H9 (cell line): Measurements from ENCODE around the gene CAB39. TPM values are rescaled to one million over a fixed set of nuclear protein-coding genes. Genes with fewer than 3 reads are reported as not detected.

ENCODE experiments used
- DNase-seq: peaks from one replicate; pipeline ENCODE4 v3.0.0-alpha.2; 2017
- H2AFZ ChIP-seq: one replicate; pipeline ENCODE4 v1.6.1; 2013; ENCODE audit warnings: mild to moderate bottlenecking, low read length, control low read depth, moderate library complexity
- H2AK5ac ChIP-seq: 2 replicates; pipeline ENCODE4 v1.6.1; 2013; ENCODE audit warnings: low read length, control low read depth, mixed read lengths; ENCODE audit not compliant: insufficient read length
- H2BK120ac ChIP-seq: one replicate; pipeline ENCODE4 v1.6.1; 2013; ENCODE audit warnings: low read depth, mild to moderate bottlenecking, low read length, control low read depth, inconsistent platforms; ENCODE audit not compliant: poor library complexity, severe bottlenecking
- H2BK12ac ChIP-seq: 2 replicates; pipeline ENCODE4 v1.6.1; 2013; ENCODE audit warnings: low read length, control low read depth, mixed read lengths, low read depth; ENCODE audit not compliant: insufficient read length
- H2BK15ac ChIP-seq: 2 replicates; pipeline ENCODE4 v1.6.1; 2013; ENCODE audit warnings: low read depth, low read length, control low read depth
- H2BK20ac ChIP-seq: one replicate; pipeline ENCODE4 v1.6.1; 2013; ENCODE audit warnings: low read depth, mild to moderate bottlenecking, low read length, control low read depth, inconsistent platforms; ENCODE audit not compliant: poor library complexity, severe bottlenecking
- H2BK5ac ChIP-seq: 2 replicates; pipeline ENCODE4 v1.6.1; 2013; ENCODE audit warnings: low read length, control low read depth, mixed read lengths; ENCODE audit not compliant: insufficient read length
- H3K14ac ChIP-seq: 2 replicates; pipeline ENCODE4 v1.6.1; 2013; ENCODE audit warnings: low read length, control low read depth; ENCODE audit not compliant: insufficient read depth
- H3K18ac ChIP-seq: 2 replicates; pipeline ENCODE4 v1.6.1; 2013; ENCODE audit warnings: low read depth, mild to moderate bottlenecking, mixed read lengths, low read length, control low read depth; ENCODE audit not compliant: insufficient read length
- H3K23ac ChIP-seq: 2 replicates; pipeline ENCODE4 v1.6.1; 2013; ENCODE audit warnings: low read length, control low read depth, mixed read lengths, low read depth; ENCODE audit not compliant: insufficient read length
- H3K23me2 ChIP-seq: 2 replicates; pipeline ENCODE4 v1.6.1; 2013; ENCODE audit warnings: low read depth, mild to moderate bottlenecking, mixed read lengths, low read length, control low read depth; ENCODE audit not compliant: insufficient read length, poor library complexity, severe bottlenecking
- H3K27ac ChIP-seq: 2 replicates; pipeline ENCODE4 v1.5.1; 2013; ENCODE audit warnings: low read length, control low read depth, mixed read lengths, low read depth; ENCODE audit not compliant: insufficient read length
- H3K27me3 ChIP-seq: 2 replicates; pipeline ENCODE4 v1.6.1; 2013; ENCODE audit warnings: low read length, control low read depth, inconsistent platforms; ENCODE audit not compliant: insufficient read depth
- H3K4ac ChIP-seq: 2 replicates; pipeline ENCODE4 v1.6.1; 2013; ENCODE audit warnings: low read depth, mild to moderate bottlenecking, control low read depth, inconsistent platforms, low read length, moderate library complexity
- H3K4me1 ChIP-seq: 2 replicates; pipeline ENCODE4 v1.6.1; 2013; ENCODE audit warnings: low read length, control low read depth, inconsistent platforms; ENCODE audit not compliant: insufficient read depth
- H3K4me2 ChIP-seq: 2 replicates; pipeline ENCODE4 v1.6.1; 2013; ENCODE audit warnings: low read length, control low read depth, mixed read lengths; ENCODE audit not compliant: insufficient read length, insufficient read depth
- H3K56ac ChIP-seq: 2 replicates; pipeline ENCODE4 v1.6.1; 2013; ENCODE audit warnings: low read depth, mild to moderate bottlenecking, mixed read lengths, low read length, control low read depth; ENCODE audit not compliant: insufficient read length
- H3K79me1 ChIP-seq: 2 replicates; pipeline ENCODE4 v1.6.1; 2013; ENCODE audit warnings: low read depth, mild to moderate bottlenecking, moderate library complexity, low read length, control low read depth, inconsistent platforms; ENCODE audit not compliant: insufficient read depth, poor library complexity, severe bottlenecking
- H3K79me2 ChIP-seq: 2 replicates; pipeline ENCODE4 v1.6.1; 2013; ENCODE audit warnings: low read length, control low read depth, inconsistent platforms; ENCODE audit not compliant: insufficient read depth
- H3K9ac ChIP-seq: 2 replicates; pipeline ENCODE4 v1.6.1; 2013; ENCODE audit warnings: low read length, control low read depth, mixed read lengths; ENCODE audit not compliant: insufficient read length; ENCODE audit errors: extremely low read depth
- H3K9me3 ChIP-seq: one replicate; pipeline ENCODE4 v1.6.1; 2013; ENCODE audit warnings: low read depth, low read length, inconsistent platforms; ENCODE audit not compliant: control insufficient read depth
- H3T11ph ChIP-seq: one replicate; pipeline ENCODE4 v1.6.1; 2013; ENCODE audit warnings: mild to moderate bottlenecking, low read length, control low read depth, inconsistent platforms
- H4K20me1 ChIP-seq: one replicate; pipeline ENCODE4 v1.6.1; 2013; ENCODE audit not compliant: control insufficient read depth, insufficient read length, insufficient read depth
- H4K5ac ChIP-seq: 2 replicates; pipeline ENCODE4 v1.6.1; 2013; ENCODE audit warnings: low read depth, mild to moderate bottlenecking, mixed read lengths, low read length, control low read depth; ENCODE audit not compliant: insufficient read length
- H4K8ac ChIP-seq: replicated peaks from 2 replicates; pipeline ENCODE4 v1.6.1; 2013; ENCODE audit warnings: low read length, control low read depth, mixed read lengths, low read depth; ENCODE audit not compliant: insufficient read length
- H4K91ac ChIP-seq: 2 replicates; pipeline ENCODE4 v1.6.1; 2013; ENCODE audit warnings: low read depth, mild to moderate bottlenecking, moderate library complexity, mixed read lengths, low read length, control low read depth; ENCODE audit not compliant: insufficient read length
- H3K27ac Mint-ChIP-seq, 3 experiments: 2 replicates in 2 of 3; 3 replicates in 1 of 3; pipeline ENCODE4 v1.8.0; 2020 to 2021; ENCODE audit warnings: mixed read lengths in 3 of 3, mild to moderate bottlenecking in 1 of 3, moderate library complexity in 1 of 3
- H3K27me3 Mint-ChIP-seq: 2 replicates; pipeline ENCODE4 v1.8.0; 2021; ENCODE audit warnings: low read depth, mild to moderate bottlenecking, moderate library complexity, mixed read lengths
- H3K36me3 Mint-ChIP-seq, 3 experiments: 2 replicates in 2 of 3; 3 replicates in 1 of 3; pipeline ENCODE4 v1.8.0; 2020 to 2021; ENCODE audit warnings: low read depth in 3 of 3, mixed read lengths in 3 of 3; ENCODE audit not compliant: insufficient read depth in 1 of 3
- H3K4me1 Mint-ChIP-seq, 2 experiments: 2 replicates each; pipeline ENCODE4 v1.8.0; 2020; ENCODE audit warnings: mixed read lengths in 2 of 2
- H3K4me3 Mint-ChIP-seq, 2 experiments: 2 replicates in 1 of 2; 3 replicates in 1 of 2; pipeline ENCODE4 v1.8.0; 2020 to 2021; ENCODE audit warnings: mild to moderate bottlenecking in 2 of 2, mixed read lengths in 2 of 2, moderate library complexity in 1 of 2
- H3K9me3 Mint-ChIP-seq, 2 experiments: 2 replicates in 1 of 2; 3 replicates in 1 of 2; pipeline ENCODE4 v1.8.0; 2020; ENCODE audit warnings: mild to moderate bottlenecking in 2 of 2, mixed read lengths in 2 of 2, moderate library complexity in 1 of 2
- CTCF ChIP-seq: fragments of 200-600 bp; sonication (generic); conservative IDR thresholded peaks from 3 replicates; pipeline ENCODE4 v1.8.0; 2021; ENCODE audit warnings: antibody characterized with exemption, mild to moderate bottlenecking
- WGBS: extraction: QIAGEN DNeasy Blood & Tissue Kit; methylation state at CpG from one replicate; pipeline ENCODE4 v1.1.7; 2013; ENCODE audit warnings: missing lambda C conversion rate, low lambda C conversion rate, mixed read lengths; ENCODE audit not compliant: insufficient read length; ENCODE audit errors: extremely low coverage; 5-methylcytosine and 5-hydroxymethylcytosine counted together
- total RNA-seq: library from RNA; stranded (reverse); gene quantifications from 2 replicates; pipeline ENCODE4 v1.2.1, GENCODE V29; 2021

The CAB39 gene
- total RNA-seq, 1 experiment from 2014 or later: 42.7 TPM

GRCh38 chr2:230665263-230665691 lies 47.4 kb upstream of the CAB39 start:
- H3K9me3 Mint-ChIP-seq: no peaks in the 10 kb centered on the region; a peak in 1 of 5 replicates
- no peak overlapping the region for H3K27ac ChIP-seq
- no peaks in the 10 kb centered on the region for H4K20me1 ChIP-seq
- H3K27me3 ChIP-seq: no peaks in the 10 kb centered on the region; the same call in 1 of the 2 replicates
- H4K91ac ChIP-seq: no peak overlapping the region
- peaks cover 40 to 46% of the 10 kb centered on the region in 2 experiments for H3K4me1 Mint-ChIP-seq
- no peak overlapping the region for H2BK15ac ChIP-seq
- H3T11ph ChIP-seq: no peak overlapping the region
- H3K18ac ChIP-seq: no peak overlapping the region
- H3K23ac ChIP-seq: no peak overlapping the region
- no peak overlapping the region for H2AK5ac ChIP-seq
- no peaks in the 10 kb centered on the region for H3K23me2 ChIP-seq
- no peaks in the 10 kb centered on the region; a peak in 1 of 7 replicates for H3K36me3 Mint-ChIP-seq
- no peak overlapping the region; a peak in 2 of 7 replicates for H3K27ac Mint-ChIP-seq
- H4K5ac ChIP-seq: no peak overlapping the region
- no CpG with 5 or more reads among the region's 8 CpGs for WGBS
- H3K4ac ChIP-seq: no peak overlapping the region
- H3K9me3 ChIP-seq: no peaks in the 10 kb centered on the region
- H2BK20ac ChIP-seq: no peak overlapping the region
- TF ChIP-seq CTCF: no peak
- peaks cover 24% of the 10 kb centered on the region for H3K27me3 Mint-ChIP-seq
- H2BK120ac ChIP-seq: no peak overlapping the region
- H2AFZ ChIP-seq: no peak overlapping the region
- no peak overlapping the region for H3K9ac ChIP-seq
- peaks cover 5% of the 10 kb centered on the region; the same call in 1 of the 2 replicates for H3K4me1 ChIP-seq
- no peaks in the 10 kb centered on the region for H3K79me2 ChIP-seq
- H3K4me3 Mint-ChIP-seq: no peak overlapping the region
- no peak overlapping the region for H3K4me2 ChIP-seq
- H3K14ac ChIP-seq: no peak overlapping the region
- no peak for DNase-seq
- no peak overlapping the region for H2BK12ac ChIP-seq
- H3K56ac ChIP-seq: no peak overlapping the region
- no peak overlapping the region for H2BK5ac ChIP-seq
- no peak overlapping the region for H4K8ac ChIP-seq
- no peaks in the 10 kb centered on the region for H3K79me1 ChIP-seq
